NCI-H2081 (cell line): ENCODE measurements around the gene RIC8A.

Experiments used
- DNase-seq, 2 experiments: peaks; one replicate each; lab custom pipeline; 2025; lab: John Stamatoyannopoulos, UW

RIC8A gene

DNA sequence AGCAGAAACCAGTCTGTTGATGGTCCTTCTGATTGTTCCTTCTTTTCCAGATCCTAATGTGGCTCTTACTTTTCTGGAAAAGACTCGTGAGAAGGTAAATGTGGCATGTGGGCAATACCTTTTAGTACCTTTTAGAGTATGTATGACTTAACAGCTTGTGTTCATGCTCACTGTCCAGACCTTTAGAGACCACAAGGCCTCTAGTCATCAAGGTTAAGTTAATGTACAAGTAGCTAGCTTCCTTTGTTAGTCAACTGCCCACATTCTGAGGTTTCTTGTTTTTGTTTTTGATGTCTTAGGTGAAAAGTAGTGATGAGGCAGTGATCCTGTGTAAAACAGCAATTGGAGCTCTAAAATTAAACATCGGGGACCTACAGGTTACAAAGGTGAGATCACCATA is 36.9 kb downstream of the RIC8A start:
- no peak for DNase-seq

DNA sequence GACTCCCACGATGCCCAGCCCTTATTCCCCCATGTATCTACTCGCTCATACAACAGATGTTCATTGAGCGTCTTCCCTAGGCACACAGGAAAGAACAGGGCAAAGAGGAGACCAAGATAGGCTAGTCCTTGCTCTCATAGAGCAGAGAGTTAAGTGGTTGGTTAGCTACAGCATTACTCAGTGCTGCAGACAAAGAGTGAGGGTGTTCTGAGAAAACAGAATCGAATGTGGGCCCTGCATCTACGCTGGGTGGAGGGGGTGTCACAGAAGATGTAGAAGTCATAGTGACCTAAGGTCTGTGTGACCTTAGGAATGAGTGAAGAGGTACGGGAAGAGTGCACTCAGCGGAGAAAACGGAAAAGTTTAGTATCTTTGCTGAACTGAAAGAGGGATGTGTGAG is 41.6 kb downstream of the RIC8A start:
- DNase-seq: no peak

- DNase-seq: no peak
These were observed 42.8 kb downstream of the RIC8A start for GRCh38 chr11:250274-250673.

GRCh38 chr11:250740-251299 is 43.3 kb downstream of the RIC8A start:
- peak; percentile 7 for DNase-seq

- no peak for DNase-seq
These were observed 44.0 kb downstream of the RIC8A start for GRCh38 chr11:251550-251949.

DNA sequence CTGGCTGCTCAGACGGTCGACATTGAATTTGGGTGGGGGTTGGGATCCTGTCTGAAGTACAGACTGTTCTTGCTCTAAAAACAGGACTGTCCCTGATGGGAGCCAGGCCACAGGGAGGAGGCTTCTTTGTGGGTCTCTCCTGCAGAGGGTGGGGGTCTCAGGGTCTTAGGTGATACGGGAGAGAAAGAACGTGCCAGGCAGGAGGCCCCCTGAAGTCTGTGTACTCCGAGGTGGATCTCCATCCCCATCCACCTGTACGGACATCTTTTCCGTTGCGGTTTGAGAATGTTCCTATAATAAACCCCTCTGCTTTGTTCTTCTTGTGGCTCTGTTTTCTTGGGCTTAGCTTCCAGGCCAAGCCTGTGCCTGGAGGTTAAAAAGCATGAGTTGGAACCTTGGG is 45.2 kb downstream of the RIC8A start:
- DNase-seq: no peak

GRCh38 chr11:253160-253885 is 45.8 kb downstream of the RIC8A start:
- no peak for DNase-seq

DNA sequence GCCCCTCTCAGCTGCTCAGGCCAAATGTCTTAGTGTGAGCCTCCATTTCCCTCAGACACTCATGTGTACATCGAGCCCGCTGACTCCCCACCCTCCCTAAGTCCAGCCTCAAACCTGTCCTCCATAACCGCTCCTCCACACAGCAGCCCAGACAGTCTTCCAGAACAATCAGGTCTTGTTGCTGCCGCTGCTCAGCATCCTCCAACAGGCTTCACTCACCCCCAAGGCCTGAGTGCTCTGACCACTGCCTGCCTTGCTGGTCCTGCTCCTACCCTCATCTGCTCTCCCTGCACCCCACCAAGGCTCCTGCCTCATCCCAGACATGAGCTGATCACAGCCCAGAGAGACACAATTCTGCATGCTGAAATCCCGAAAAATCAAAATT is 46.4 kb downstream of the RIC8A start:
- DNase-seq: no peak

DNA sequence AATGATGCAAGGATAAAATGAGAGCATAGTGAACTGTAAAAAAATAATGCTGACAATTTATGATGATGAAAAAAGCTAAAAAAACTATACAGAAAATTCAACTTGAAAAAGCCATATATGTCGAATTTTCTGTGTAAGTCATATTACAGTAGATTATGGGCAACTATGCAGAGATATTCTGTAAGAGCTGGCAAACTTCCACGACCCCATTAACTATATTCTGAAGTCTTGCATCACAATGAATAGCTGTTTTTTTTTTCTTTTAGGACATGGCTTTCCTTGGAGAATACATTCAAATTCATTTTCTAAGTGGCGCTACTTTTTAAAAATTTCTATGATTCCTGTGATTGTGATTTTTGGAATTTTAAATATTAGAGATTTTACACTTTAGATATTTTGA is 47.7 kb downstream of the RIC8A start:
- DNase-seq: no peak

- DNase-seq: no peak
These were observed 48.3 kb downstream of the RIC8A start for GRCh38 chr11:255816-256215.

DNA sequence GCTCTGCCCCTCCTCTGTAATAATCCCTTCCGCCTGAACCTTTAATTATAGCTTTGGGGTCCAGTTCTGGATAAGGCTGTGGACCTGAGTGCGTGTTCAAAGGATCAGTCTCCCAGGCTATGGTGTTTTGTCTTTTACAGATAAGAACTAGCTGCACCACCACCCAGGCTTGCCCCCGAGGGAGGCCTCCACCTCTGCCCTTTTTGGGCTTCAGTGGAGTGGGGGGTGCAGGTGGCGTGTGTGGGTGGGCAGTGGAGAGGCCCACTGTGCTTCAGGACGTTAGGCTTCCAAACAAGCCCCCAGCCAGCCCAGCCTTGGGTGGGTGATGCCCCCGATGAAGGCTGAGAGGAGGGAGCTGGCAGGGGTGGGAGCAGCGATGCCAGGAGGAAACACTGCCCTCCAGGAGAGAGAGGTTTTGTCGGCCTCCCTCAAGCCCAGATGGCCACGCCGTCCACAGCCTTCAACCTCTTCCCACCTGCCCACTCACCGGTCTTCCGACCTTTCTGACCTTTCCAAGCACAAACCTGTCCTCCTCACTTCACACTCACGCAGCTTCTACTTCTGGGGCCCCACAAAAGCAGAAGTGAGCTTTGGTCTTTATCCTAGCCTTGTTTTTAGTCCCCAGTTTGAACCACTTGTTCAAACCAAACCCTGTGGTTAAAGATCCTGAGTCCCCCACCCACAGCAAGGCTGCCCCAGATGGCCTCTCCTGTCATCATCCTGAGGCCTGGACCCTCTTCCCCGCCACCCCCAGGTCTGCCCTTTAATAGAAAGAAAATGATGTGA is 49.6 kb downstream of the RIC8A start:
- no peak for DNase-seq

DNA sequence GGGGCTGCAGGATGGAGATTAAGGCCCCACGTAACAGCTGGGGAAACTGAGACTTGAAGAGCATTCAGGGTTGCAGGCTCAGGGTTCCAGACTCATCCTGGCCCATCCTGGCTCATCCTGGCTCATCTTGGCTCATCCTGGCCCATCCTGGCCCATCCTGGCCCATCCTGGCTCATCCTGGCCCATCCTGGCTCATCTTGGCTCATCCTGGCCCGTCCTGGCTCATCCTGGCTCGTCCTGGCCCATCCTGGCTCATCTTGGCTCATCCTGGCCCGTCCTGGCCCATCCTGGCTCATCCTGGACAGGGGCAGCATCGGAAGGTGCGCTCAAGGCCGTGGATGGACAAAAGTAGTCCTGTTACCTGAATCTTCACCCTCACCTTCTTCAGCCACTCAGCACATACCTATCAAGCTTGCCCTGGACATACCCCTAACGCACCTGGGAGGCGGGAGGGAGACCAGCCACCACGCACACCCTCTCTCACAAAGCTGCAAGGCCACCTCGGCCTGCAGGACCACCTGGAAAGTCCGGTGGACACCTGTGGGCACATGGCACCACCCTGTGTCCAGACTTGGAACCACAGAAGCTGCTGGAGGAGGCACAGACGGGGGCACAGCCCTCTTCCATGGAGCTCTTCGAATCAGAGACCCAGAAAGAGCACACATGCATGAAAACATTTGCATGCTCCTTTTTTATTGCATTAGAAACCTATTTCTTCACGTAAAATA is 50.4 kb downstream of the RIC8A start:
- DNase-seq: no peak

- no peak for DNase-seq
These were observed 51.9 kb downstream of the RIC8A start for GRCh38 chr11:259413-259812.

- DNase-seq: no peak
These were observed 54.1 kb downstream of the RIC8A start for GRCh38 chr11:261624-262023.
